GM18909 (cell line): ENCODE measurements around the gene TTC12.

Source experiments
- ATAC-seq: cut with Tn5 transposase; IDR thresholded peaks from one replicate; pipeline ENCODE4 v1.9.1; 2021; ENCODE audit warnings: mild to moderate bottlenecking; ENCODE audit not compliant: unreplicated experiment, poor library complexity

TTC12 gene

DNA sequence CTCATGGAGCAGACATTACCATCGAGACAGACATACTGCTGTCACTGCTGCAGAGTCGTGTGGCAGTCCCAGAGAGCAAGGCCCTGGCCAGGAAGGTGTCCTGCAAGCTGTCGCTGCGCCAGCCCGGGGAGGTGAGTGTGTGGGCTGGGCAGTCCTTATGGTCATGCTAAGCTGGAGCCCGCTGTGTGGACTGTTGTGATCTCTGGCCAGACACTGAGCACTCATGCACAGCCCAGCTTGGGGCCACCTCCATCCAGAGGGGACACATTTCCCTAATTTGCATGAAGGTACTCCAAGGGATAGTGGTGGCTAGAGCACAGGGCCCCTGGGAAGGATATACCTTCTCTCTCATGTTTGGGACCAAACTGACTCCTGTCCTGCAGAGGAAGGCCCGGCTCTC lies 82.8 kb downstream of the TTC12 start:
- ATAC-seq, result no peak

DNA sequence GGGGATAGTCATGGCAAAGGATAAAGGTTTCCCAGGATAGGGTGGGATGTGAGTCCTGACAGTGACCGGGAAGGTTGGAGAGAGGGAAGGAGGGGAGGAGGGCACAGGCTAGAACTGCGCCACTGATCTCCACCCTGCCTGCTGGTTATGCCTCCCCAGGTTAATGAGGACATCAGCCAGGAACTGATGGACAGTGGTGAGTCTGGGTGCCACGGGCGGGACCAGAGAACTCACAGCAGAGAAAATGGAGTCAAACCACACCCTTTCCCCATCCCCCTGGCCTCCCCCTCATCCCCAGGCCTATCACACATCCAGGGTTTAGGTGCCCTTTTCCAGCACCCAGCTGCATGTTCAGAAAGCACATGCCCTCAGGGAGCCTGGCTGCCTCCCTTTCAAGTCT lies 83.4 kb downstream of the TTC12 start:
- ATAC-seq, result no peak

DNA sequence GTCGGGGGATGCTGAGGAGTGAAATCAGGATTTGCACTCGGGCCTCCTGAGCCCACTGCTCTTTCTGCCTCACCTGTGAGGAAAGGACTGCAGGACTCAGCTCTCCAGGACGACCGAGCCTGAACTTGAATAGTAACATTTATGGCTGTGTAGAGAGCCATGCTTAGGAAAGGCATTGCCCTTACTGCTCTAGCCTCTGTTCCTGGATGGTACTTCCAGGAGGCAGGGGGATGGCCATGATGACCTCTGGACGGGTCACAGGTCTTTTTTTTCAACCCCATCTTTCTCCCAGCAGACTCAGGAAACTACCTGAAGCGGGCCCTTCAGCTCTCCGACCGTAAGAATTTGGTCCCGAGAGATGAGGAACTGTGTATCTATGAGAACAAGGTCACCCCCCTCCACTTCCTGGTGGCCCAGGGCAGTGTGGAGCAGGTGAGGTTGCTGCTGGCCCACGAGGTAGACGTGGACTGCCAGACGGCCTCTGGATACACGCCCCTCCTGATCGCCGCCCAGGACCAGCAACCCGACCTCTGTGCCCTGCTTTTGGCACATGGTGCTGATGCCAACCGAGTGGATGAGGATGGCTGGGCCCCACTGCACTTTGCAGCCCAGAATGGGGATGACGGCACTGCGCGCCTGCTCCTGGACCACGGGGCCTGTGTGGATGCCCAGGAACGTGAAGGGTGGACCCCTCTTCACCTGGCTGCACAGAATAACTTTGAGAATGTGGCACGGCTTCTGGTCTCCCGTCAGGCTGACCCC lies 84.5 kb downstream of the TTC12 start:
- ATAC-seq, result no peak

DNA sequence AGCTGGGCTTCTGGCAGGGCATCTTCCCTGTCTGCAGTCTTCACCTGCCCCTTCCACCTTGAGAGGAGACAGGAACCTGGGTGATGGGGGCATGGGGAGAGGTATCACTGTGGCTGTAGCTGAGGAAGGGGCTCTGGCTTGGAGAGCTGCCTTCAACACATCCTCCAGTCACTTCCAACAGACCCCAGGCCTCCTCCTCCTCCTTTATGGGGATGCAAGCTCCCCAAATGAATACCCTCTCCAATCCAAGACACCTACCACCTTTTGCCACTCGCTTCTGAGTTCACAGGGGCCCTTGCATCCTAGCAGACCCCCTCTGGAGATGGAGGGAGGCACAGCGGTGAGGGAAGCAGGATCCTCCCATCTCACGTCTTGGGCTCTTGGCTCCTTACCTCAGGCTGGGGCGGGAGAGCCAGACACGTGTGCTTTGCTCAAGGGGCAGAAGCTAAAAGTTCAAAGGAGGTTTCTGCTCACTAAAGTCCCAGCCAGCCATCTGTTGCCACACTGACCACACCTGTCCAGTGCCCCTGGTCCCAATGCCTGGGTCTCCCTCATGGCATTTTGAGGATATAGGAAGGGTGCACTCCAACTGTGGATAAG lies 86.3 kb downstream of the TTC12 start:
- ATAC-seq, result no peak

DNA sequence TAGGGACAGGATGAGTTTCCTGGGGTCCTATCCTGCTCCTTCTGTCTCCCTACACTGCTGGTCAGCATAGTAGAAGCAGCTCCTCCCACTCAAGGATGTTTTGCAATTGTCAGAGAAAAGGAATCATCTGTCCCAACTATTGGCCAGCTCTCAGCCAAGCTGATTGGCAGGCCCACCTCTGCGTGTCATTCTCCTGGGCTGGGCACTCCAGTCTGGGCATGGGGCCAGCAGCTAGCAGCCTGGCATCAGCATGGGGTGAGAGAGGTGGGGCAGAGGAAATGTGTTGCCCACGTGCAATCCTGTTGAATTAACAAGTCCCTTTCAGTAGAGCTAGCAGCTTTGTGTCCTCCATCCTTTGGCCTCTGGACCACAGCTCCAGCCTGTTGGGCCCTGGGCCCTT lies 87.3 kb downstream of the TTC12 start:
- no peak for ATAC-seq

DNA sequence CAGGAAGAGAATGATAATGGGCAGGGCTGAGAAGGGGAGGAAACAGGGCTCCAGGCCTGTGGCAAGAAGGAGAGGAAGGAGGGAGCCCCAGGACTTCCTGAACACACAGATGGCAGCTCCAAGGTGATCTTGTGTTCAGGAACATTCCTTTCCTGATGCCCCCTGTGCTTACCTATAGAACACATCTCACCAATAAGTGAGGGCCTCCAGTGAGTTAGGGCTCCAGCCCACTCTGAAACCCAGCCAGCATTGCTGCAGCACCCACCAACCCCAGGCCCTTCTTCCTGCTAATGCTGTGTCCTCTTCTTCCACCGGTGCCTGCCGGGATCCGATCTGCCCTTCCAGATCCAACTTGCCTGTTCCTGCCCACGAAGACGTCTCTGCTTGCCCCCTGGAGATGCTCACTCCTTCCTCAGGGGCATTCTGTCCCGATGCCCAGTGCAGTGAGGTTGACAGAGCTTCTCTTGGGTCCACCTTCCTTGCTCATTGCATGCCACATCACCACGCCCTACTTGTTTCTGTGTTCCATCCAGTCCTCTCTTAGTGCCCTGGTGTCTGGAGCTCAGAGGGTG lies 90.6 kb downstream of the TTC12 start:
- no peak for ATAC-seq

GRCh38 chr11:113405724-113406478 lies 91.5 kb downstream of the TTC12 start:
- no peak for ATAC-seq

GRCh38 chr11:113407163-113407562 lies 92.8 kb downstream of the TTC12 start:
- ATAC-seq, result no peak

GRCh38 chr11:113408206-113408605 lies 93.8 kb downstream of the TTC12 start:
- no peak for ATAC-seq

DNA sequence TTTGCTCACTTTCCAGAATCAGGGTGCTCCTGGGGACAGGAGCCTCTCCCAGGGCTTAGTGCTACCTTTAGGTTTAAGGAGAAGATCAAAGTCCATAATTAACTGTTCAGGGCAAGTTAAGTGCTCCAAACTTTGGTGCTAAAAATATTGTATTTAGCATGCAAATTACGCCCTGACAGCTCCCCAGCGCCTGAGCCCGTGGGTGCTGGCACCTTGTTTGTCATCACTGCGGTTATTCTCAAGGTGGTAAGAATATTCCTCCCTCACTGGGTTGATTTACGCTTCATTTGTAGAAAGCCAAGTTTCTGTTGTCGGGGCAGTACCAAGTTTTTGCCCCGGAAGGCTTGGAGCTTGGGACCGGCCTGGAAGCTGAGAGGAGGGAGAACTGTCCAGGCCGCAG lies 94.5 kb downstream of the TTC12 start:
- ATAC-seq, result no peak

DNA sequence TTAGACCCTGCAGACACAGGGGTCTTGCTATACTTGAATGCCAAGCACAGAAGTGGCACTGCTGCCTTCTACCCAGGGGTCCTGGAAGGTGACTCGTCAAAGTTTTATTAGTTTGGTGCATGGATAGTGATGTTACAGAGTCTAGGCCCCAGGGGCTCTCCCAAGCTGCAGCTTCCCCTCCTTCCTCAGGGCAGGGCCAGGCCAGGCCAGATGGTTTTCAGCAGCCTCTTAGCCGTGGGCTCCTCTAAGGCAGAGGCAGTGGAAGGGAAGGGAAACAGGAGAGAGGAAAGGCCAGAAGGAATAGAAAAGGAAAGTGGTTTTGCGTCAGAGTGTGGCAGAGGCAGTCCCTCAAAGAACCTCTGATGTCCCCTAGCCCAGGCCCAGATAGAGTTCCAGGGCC lies 95.1 kb downstream of the TTC12 start:
- no peak for ATAC-seq

- ATAC-seq, result no peak
Measured at GRCh38 chr11:113410414-113411135, 96.2 kb downstream of the TTC12 start.

GRCh38 chr11:113411536-113411935 lies 97.2 kb downstream of the TTC12 start:
- no peak for ATAC-seq

- no peak for ATAC-seq
Measured at GRCh38 chr11:113412675-113413074, 98.3 kb downstream of the TTC12 start.

DNA sequence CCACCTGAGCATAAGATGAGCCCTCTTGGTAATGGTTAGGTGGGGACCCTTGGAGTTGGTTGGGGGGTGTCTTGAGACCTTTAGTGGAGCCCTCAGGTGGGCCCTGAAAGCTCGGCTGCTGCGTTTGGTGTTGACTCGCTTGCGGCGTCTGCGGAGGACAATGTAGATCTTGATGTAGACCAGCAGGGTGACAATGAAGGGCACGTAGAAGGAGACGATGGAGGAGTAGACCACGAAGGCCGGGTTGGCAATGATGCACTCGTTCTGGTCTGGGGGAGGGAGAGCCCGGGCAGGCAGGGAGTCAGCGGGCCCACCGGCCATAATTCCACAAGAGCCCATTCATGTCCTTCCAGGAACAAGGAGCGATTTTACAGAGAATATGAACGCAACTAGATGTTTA lies 101.0 kb downstream of the TTC12 start:
- no peak for ATAC-seq
